GM23338 (cell line): ENCODE results near the gene PASD1.

Experiments used
- CREB1 ChIP-seq: fragments of 250-450 bp; sonication (Bioruptor Pico); IDR thresholded peaks from 2 replicates; pipeline ENCODE4 v1.5.0; 2020; ENCODE audit warnings: low read depth, mild to moderate bottlenecking, moderate library complexity
- EZH2 ChIP-seq: fragments of 200-600 bp; sonication (generic); IDR thresholded peaks from one replicate; pipeline ENCODE4 v1.8.0; 2017; ENCODE audit warnings: antibody characterized with exemption, mild to moderate bottlenecking, low read depth; ENCODE audit not compliant: unreplicated experiment
- EZH2phosphoT487 ChIP-seq: fragments of 200-600 bp; sonication (generic); IDR thresholded peaks from one replicate; pipeline ENCODE4 v1.8.1; 2018; ENCODE audit warnings: antibody characterized with exemption; ENCODE audit not compliant: unreplicated experiment
- JUNB ChIP-seq: IDR thresholded peaks from one replicate; pipeline ENCODE4 v1.6.1; 2016; ENCODE audit warnings: antibody characterized with exemption; ENCODE audit not compliant: unreplicated experiment
- POLR2AphosphoS5 ChIP-seq: IDR thresholded peaks from 2 replicates; pipeline ENCODE4 v1.6.1; 2016; ENCODE audit warnings: antibody characterized with exemption, low read depth
- STAT1 ChIP-seq: IDR thresholded peaks from one replicate; pipeline ENCODE4 v1.6.1; 2016; ENCODE audit warnings: antibody characterized with exemption; ENCODE audit not compliant: unreplicated experiment
- TF ChIP-seq, protein P1 (sequence below), 2 experiments: fragments of 200-600 bp in 1 of 2; sonication (generic) in 1 of 2; conservative IDR thresholded peaks; 2 replicates each; pipeline versions ENCODE4 v1.5.1 to v1.6.1; 2016 to 2017; ENCODE audit warnings: antibody characterized with exemption in 2 of 2, low read depth in 2 of 2, mild to moderate bottlenecking in 2 of 2, moderate library complexity in 1 of 2
- TF ChIP-seq, protein P2 (sequence below): IDR thresholded peaks from 2 replicates; pipeline ENCODE4 v1.6.1; 2016; ENCODE audit warnings: antibody characterized with exemption
- TF ChIP-seq, protein P3 (sequence below): IDR thresholded peaks from one replicate; pipeline ENCODE4 v1.6.1; 2018; ENCODE audit warnings: antibody characterized with exemption; ENCODE audit not compliant: unreplicated experiment

DNA sequence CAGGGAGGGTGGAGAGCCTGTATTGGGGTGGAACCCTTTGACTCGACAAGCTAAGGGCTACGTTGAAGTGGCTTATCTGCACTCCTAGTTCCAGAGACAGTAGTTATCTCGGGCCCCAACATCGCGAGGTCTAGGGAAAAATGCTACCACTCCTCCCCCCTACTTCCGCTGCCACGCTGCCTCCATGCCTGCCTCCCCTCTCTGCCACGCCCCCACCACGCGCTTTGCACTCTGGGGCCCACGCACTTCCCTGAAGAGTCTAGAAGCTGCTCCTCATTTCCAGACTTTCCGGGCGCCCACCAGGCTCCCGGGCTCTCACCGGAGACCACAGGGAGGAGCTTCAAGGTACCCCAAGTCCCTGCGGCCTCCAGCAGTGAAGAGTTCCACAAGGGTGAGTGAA, at the start of gene PASD1:
- TF ChIP-seq, protein P1, sequence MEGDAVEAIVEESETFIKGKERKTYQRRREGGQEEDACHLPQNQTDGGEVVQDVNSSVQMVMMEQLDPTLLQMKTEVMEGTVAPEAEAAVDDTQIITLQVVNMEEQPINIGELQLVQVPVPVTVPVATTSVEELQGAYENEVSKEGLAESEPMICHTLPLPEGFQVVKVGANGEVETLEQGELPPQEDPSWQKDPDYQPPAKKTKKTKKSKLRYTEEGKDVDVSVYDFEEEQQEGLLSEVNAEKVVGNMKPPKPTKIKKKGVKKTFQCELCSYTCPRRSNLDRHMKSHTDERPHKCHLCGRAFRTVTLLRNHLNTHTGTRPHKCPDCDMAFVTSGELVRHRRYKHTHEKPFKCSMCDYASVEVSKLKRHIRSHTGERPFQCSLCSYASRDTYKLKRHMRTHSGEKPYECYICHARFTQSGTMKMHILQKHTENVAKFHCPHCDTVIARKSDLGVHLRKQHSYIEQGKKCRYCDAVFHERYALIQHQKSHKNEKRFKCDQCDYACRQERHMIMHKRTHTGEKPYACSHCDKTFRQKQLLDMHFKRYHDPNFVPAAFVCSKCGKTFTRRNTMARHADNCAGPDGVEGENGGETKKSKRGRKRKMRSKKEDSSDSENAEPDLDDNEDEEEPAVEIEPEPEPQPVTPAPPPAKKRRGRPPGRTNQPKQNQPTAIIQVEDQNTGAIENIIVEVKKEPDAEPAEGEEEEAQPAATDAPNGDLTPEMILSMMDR (conservative IDR thresholded peaks at IDR 0.05; ENCODE audit: low read depth in 2 of 2) = no peak
- TF ChIP-seq JUNB (no peak), EZH2 (no peak), STAT1 (no peak), CREB1 (no peak), POLR2AphosphoS5 (no peak), EZH2phosphoT487 (no peak)
- TF ChIP-seq, protein P2, sequence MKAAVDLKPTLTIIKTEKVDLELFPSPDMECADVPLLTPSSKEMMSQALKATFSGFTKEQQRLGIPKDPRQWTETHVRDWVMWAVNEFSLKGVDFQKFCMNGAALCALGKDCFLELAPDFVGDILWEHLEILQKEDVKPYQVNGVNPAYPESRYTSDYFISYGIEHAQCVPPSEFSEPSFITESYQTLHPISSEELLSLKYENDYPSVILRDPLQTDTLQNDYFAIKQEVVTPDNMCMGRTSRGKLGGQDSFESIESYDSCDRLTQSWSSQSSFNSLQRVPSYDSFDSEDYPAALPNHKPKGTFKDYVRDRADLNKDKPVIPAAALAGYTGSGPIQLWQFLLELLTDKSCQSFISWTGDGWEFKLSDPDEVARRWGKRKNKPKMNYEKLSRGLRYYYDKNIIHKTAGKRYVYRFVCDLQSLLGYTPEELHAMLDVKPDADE = no peak
- TF ChIP-seq, protein P3, sequence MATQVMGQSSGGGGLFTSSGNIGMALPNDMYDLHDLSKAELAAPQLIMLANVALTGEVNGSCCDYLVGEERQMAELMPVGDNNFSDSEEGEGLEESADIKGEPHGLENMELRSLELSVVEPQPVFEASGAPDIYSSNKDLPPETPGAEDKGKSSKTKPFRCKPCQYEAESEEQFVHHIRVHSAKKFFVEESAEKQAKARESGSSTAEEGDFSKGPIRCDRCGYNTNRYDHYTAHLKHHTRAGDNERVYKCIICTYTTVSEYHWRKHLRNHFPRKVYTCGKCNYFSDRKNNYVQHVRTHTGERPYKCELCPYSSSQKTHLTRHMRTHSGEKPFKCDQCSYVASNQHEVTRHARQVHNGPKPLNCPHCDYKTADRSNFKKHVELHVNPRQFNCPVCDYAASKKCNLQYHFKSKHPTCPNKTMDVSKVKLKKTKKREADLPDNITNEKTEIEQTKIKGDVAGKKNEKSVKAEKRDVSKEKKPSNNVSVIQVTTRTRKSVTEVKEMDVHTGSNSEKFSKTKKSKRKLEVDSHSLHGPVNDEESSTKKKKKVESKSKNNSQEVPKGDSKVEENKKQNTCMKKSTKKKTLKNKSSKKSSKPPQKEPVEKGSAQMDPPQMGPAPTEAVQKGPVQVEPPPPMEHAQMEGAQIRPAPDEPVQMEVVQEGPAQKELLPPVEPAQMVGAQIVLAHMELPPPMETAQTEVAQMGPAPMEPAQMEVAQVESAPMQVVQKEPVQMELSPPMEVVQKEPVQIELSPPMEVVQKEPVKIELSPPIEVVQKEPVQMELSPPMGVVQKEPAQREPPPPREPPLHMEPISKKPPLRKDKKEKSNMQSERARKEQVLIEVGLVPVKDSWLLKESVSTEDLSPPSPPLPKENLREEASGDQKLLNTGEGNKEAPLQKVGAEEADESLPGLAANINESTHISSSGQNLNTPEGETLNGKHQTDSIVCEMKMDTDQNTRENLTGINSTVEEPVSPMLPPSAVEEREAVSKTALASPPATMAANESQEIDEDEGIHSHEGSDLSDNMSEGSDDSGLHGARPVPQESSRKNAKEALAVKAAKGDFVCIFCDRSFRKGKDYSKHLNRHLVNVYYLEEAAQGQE = no peak
